GM23338 (cell line): ENCODE data around the gene KCNIP1. TPM values are rescaled to one million over a fixed set of nuclear protein-coding genes. Genes with fewer than 3 reads are reported as not detected.

Experiments used
- ATAC-seq: fragments of 200-7000 bp; cut with Tn5 transposase; 3 replicates; pipeline ENCODE4 v1.9.1; 2020
- DNase-seq: peaks from one replicate; pipeline ENCODE4 v3.0.0-alpha.2; 2015; ENCODE audit warnings: low spot score
- H2AFZ ChIP-seq: fragments of 200-600 bp; sonication (generic); 2 replicates; pipeline ENCODE4 v1.8.0; 2016; ENCODE audit warnings: antibody characterized with exemption, mild to moderate bottlenecking, moderate library complexity
- H3F3A ChIP-seq: fragments of 200-600 bp; sonication (generic); replicated peaks from 2 replicates; pipeline ENCODE4 v1.8.0; 2017; ENCODE audit warnings: antibody characterized with exemption, mixed run types, low read depth
- H3K27ac ChIP-seq: fragments of 200-600 bp; sonication (generic); 2 replicates; pipeline ENCODE4 v1.6.1; 2016; ENCODE audit warnings: low read depth
- H3K27me3 ChIP-seq: fragments of 200-600 bp; sonication (generic); 2 replicates; pipeline ENCODE4 v1.8.0; 2016; ENCODE audit warnings: mild to moderate bottlenecking, mixed run types, moderate library complexity; ENCODE audit not compliant: insufficient read depth
- H3K36me3 ChIP-seq: fragments of 200-600 bp; sonication (generic); 2 replicates; pipeline ENCODE4 v1.8.0; 2016; ENCODE audit warnings: mild to moderate bottlenecking; ENCODE audit not compliant: insufficient read depth
- H3K4me1 ChIP-seq: fragments of 200-600 bp; sonication (generic); 2 replicates; pipeline ENCODE4 v1.8.0; 2016; ENCODE audit warnings: mild to moderate bottlenecking, moderate library complexity; ENCODE audit not compliant: insufficient read depth
- H3K4me2 ChIP-seq: fragments of 200-600 bp; sonication (generic); 2 replicates; pipeline ENCODE4 v1.7.1; 2017; ENCODE audit warnings: mixed run types
- H3K4me3 ChIP-seq: fragments of 200-600 bp; sonication (generic); 2 replicates; pipeline ENCODE4 v1.6.1; 2016; ENCODE audit warnings: mixed run types
- H3K79me2 ChIP-seq: fragments of 200-600 bp; sonication (generic); replicated peaks from 2 replicates; pipeline ENCODE4 v1.8.0; 2017; ENCODE audit warnings: mild to moderate bottlenecking; ENCODE audit not compliant: insufficient read depth
- H3K9me2 ChIP-seq: fragments of 200-600 bp; sonication (generic); 2 replicates; pipeline ENCODE4 v1.8.0; 2017; ENCODE audit not compliant: insufficient read depth
- H4K20me1 ChIP-seq: fragments of 200-600 bp; sonication (generic); replicated peaks from 2 replicates; pipeline ENCODE4 v1.8.0; 2017; ENCODE audit warnings: mild to moderate bottlenecking; ENCODE audit not compliant: insufficient read depth
- H3K27ac Mint-ChIP-seq: 2 replicates; pipeline ENCODE4 v1.8.0; 2020; ENCODE audit warnings: inconsistent platforms, mild to moderate bottlenecking, moderate library complexity, mixed read lengths
- H3K27me3 Mint-ChIP-seq: 3 replicates; pipeline ENCODE4 v1.8.0; 2022; ENCODE audit warnings: low read depth, mild to moderate bottlenecking, moderate library complexity, mixed read lengths, inconsistent platforms; ENCODE audit not compliant: insufficient read depth, poor library complexity
- H3K36me3 Mint-ChIP-seq: 3 replicates; pipeline ENCODE4 v1.8.0; 2021; ENCODE audit warnings: low read depth, mild to moderate bottlenecking, inconsistent platforms, moderate library complexity, mixed read lengths
- H3K4me1 Mint-ChIP-seq: 3 replicates; pipeline ENCODE4 v1.8.0; 2020; ENCODE audit warnings: mild to moderate bottlenecking, inconsistent platforms, mixed read lengths
- H3K4me3 Mint-ChIP-seq: 3 replicates; pipeline ENCODE4 v1.8.0; 2021; ENCODE audit warnings: moderate library complexity, mild to moderate bottlenecking, inconsistent platforms, mixed read lengths
- H3K9me3 Mint-ChIP-seq: 3 replicates; pipeline ENCODE4 v1.8.0; 2020; ENCODE audit warnings: moderate library complexity, mild to moderate bottlenecking, inconsistent platforms, mixed read lengths
- CREB1 ChIP-seq: fragments of 250-450 bp; sonication (Bioruptor Pico); IDR thresholded peaks from 2 replicates; pipeline ENCODE4 v1.5.0; 2020; ENCODE audit warnings: low read depth, mild to moderate bottlenecking, moderate library complexity
- CTCF ChIP-seq, 2 experiments: fragments of 200-600 bp in 1 of 2; sonication (generic) in 1 of 2; conservative IDR thresholded peaks; 2 replicates each; pipeline versions ENCODE4 v1.5.1 to v1.6.1; 2016 to 2017; ENCODE audit warnings: antibody characterized with exemption in 2 of 2, low read depth in 2 of 2, mild to moderate bottlenecking in 2 of 2, moderate library complexity in 1 of 2
- ETS1 ChIP-seq: IDR thresholded peaks from 2 replicates; pipeline ENCODE4 v1.6.1; 2016; ENCODE audit warnings: antibody characterized with exemption
- EZH2 ChIP-seq: fragments of 200-600 bp; sonication (generic); IDR thresholded peaks from one replicate; pipeline ENCODE4 v1.8.0; 2017; ENCODE audit warnings: antibody characterized with exemption, mild to moderate bottlenecking, low read depth; ENCODE audit not compliant: unreplicated experiment
- JUNB ChIP-seq: IDR thresholded peaks from one replicate; pipeline ENCODE4 v1.6.1; 2016; ENCODE audit warnings: antibody characterized with exemption; ENCODE audit not compliant: unreplicated experiment
- NANOG ChIP-seq: IDR thresholded peaks from 2 replicates; pipeline ENCODE4 v1.6.1; 2016; ENCODE audit warnings: antibody characterized with exemption, borderline replicate concordance
- POLR2AphosphoS5 ChIP-seq: IDR thresholded peaks from 2 replicates; pipeline ENCODE4 v1.6.1; 2016; ENCODE audit warnings: antibody characterized with exemption, low read depth
- STAT1 ChIP-seq: IDR thresholded peaks from one replicate; pipeline ENCODE4 v1.6.1; 2016; ENCODE audit warnings: antibody characterized with exemption; ENCODE audit not compliant: unreplicated experiment
- ZNF114 ChIP-seq: fragments of 250-450 bp; sonication (Bioruptor Pico); IDR thresholded peaks from 2 replicates; pipeline ENCODE4 v1.5.0; 2020; ENCODE audit warnings: mild to moderate bottlenecking, moderate library complexity
- ZNF331 ChIP-seq: fragments of 250-450 bp; sonication (Bioruptor Pico); IDR thresholded peaks from 2 replicates; pipeline ENCODE4 v1.5.0; 2020; ENCODE audit warnings: low read depth, mild to moderate bottlenecking, moderate library complexity
- polyA plus RNA-seq: library from polyadenylated mRNA; unstranded; fragments of >200 nt; fragmentation: Nextera tagmentation; extraction: Ambion mirVana; gene quantifications from 2 replicates; pipeline ENCODE4 v1.2.1, GENCODE V29; 2016
- total RNA-seq: library from RNA; depleted of rRNA; stranded (reverse); fragments of >200 nt; shearing (Covaris generic); gene quantifications from 2 replicates; pipeline ENCODE4 v1.2.3, GENCODE V29; 2014
- TF ChIP-seq, protein P1 (sequence below): IDR thresholded peaks from one replicate; pipeline ENCODE4 v1.6.1; 2018; ENCODE audit warnings: antibody characterized with exemption; ENCODE audit not compliant: unreplicated experiment

KCNIP1 gene
- total and polyA plus RNA-seq, 2 experiments from 2014 or later: 0.31 to 0.87 TPM

GRCh38 chr5:170757182-170757601, 253.4 kb downstream of the KCNIP1 start:
- no peak for DNase-seq
- Mint-ChIP-seq H3K27ac (no peak overlapping the region), H3K9me3 (peaks cover 4% of the 10 kb centered on the region; the same call in 1 of the 3 replicates), H3K36me3 (peaks cover 16% of the 10 kb centered on the region), H3K4me1 (peaks cover 22% of the 10 kb centered on the region), H3K27me3 (peaks cover 12% of the 10 kb centered on the region), H3K4me3 (no peak overlapping the region)
- Histone ChIP-seq H3K4me1 (peaks cover 9% of the 10 kb centered on the region; the same call in 1 of the 2 replicates), H3K4me3 (no peak overlapping the region), H3K36me3 (no peaks in the 10 kb centered on the region), H3K79me2 (no peaks in the 10 kb centered on the region), H4K20me1 (no peaks in the 10 kb centered on the region), H3K27me3 (no peaks in the 10 kb centered on the region), H2AFZ (no peak overlapping the region), H3K9me2 (peaks cover 39% of the 10 kb centered on the region), H3K4me2 (no peak overlapping the region), H3F3A (peaks cover 5% of the 10 kb centered on the region; the same call in 1 of the 2 replicates), H3K27ac (no peak overlapping the region)
- no peak for ATAC-seq
- TF ChIP-seq ETS1: no peak
- no peak for TF ChIP-seq POLR2AphosphoS5
- no peak for TF ChIP-seq EZH2
- no peak for TF ChIP-seq STAT1
- no peak for TF ChIP-seq JUNB
- no peak for TF ChIP-seq NANOG
- TF ChIP-seq, protein P1, sequence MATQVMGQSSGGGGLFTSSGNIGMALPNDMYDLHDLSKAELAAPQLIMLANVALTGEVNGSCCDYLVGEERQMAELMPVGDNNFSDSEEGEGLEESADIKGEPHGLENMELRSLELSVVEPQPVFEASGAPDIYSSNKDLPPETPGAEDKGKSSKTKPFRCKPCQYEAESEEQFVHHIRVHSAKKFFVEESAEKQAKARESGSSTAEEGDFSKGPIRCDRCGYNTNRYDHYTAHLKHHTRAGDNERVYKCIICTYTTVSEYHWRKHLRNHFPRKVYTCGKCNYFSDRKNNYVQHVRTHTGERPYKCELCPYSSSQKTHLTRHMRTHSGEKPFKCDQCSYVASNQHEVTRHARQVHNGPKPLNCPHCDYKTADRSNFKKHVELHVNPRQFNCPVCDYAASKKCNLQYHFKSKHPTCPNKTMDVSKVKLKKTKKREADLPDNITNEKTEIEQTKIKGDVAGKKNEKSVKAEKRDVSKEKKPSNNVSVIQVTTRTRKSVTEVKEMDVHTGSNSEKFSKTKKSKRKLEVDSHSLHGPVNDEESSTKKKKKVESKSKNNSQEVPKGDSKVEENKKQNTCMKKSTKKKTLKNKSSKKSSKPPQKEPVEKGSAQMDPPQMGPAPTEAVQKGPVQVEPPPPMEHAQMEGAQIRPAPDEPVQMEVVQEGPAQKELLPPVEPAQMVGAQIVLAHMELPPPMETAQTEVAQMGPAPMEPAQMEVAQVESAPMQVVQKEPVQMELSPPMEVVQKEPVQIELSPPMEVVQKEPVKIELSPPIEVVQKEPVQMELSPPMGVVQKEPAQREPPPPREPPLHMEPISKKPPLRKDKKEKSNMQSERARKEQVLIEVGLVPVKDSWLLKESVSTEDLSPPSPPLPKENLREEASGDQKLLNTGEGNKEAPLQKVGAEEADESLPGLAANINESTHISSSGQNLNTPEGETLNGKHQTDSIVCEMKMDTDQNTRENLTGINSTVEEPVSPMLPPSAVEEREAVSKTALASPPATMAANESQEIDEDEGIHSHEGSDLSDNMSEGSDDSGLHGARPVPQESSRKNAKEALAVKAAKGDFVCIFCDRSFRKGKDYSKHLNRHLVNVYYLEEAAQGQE: no peak
- no peak for TF ChIP-seq ZNF331 (CRISPR knock-in tag)
- no peak for TF ChIP-seq ZNF114
- no peak for TF ChIP-seq CTCF (conservative IDR thresholded peaks at IDR 0.05; ENCODE audit: low read depth in 2 of 2)
- TF ChIP-seq CREB1 (CRISPR knock-in tag): no peak
